Middle frontal gyrus (tissue), 1 donor: Measurements from ENCODE around the gene ABCA7.
"Not testable (repeated sequence)": the region's sequence is repeated elsewhere in the genome, so short reads cannot be mapped to it uniquely, and the experiment has no call there.

Experiments used
- DNase-seq: peaks from one replicate; pipeline ENCODE4 v3.0.0-alpha.2; 2015; ENCODE audit warnings: low spot score; ENCODE audit errors: extremely low spot score

The ABCA7 gene

DNA sequence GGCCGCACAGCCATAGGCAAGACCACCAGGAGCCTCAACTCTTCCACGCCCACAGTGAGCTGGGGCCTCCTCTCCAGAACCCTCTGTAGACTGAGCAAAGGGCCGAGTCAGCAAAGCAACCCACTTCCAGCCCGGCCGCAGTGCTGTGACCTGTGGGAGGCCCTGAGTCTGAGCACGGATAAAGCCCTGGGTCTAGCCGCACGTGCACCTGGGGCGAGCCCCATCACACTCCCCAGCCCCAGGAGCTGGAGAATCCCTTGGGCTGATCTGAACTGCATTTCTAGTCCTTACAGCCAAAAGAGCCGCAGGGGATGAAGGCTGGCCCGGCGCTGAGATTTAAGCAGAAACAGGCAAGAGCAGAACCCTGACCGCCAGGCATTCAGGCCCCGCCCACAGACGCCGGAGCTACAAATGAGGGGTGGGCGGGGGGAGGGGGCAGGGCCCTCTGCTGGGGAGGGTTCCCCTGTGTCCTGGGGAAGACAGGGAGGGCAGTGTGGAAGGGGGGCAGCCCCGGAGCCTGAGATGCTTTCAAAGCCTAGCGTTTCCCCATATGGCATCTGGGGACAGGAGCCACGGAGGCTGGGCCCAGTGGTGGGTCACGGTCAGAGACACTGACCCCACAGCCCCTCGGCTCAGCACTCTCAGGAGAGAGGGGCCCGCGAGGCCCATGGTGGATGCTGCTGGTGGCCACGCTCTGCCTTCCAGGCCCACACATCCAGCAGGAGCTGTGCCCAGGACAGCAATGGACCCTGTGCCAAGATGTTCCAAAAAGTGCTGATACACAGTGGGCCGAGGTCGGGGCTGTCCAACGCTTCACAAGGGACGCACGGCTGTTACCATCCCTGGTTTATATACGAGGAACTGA, 23.9 kb upstream of the ABCA7 start:
- DNase-seq, result no peak

DNA sequence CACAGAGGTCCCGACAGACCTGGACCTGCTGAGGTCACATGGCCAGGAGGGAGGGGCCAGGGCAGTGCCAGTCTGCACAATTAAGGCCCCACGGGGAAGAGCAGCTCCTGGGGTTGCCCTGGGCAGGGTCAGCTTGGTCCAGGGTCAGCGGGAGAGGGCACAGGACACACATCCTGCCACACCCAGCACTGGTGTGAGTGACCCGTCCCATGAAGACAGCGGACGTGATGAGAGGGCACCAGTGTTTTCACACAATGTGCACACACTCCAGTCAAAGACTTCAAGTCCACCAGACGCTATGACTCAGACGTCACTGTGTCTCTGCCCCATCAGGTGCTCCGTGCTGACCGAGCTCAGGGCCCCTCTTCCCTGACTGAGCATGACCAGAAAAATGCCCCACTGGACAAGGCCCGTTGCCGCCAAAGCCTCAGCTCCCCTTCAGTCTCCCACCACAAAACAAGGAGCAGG, 23.2 kb upstream of the ABCA7 start:
- no peak for DNase-seq

DNA sequence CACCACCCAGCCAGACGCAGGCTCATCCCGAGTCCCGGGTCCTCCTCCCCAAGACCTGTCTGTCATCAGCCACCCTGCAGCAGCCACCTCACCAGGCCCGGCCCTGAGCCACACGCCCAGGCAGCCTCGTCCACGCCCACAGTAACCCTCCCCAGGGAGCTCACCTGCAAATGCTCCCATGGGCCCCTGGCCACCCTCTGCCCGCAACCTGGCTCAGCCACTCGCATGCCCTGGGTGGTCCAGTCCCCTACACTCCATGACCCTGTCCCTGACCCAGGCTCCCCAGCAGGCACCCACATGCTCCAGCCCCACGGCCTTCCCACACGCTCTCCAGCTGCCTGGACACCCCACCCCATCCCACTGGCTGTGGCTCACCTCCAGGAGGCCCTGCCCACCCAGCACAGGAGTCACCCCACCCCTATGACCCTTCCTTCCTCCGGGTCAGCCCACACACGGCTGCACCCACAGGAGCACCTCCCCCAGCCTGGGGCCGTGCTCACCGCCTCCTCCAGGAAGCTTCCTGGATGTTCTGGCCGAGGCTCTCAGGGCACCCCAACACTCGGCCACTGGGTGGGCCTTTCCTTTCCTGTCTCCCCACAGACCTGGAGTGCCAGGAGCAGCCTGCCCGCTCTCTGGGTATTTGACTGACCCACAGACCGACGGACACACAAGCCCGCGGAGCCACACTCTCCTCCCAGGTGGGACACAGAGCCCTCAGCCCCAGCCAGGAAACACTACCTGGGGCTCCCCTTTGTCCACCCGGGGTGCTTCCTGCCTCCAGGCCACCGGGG, 22.6 kb upstream of the ABCA7 start:
- no peak for DNase-seq

DNA sequence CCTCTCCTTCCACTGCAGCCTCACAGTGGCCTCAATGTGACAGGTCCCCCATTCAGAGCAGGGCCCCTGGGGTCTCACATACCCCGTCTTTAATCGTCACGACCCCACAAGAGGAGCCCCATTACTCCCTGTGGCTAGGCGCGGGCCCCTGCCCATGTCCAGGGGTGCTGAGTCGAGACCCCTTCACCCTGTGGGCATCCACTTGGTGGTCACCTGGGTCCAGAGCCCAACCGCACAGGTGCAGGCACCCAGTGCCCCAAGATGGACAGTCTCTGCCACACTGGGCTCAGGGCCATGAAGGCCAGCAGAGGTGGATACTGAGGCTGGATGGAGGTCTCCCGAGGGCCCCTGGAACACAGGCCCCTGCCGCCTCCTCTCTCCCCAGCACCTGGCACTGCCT, 22.0 kb upstream of the ABCA7 start:
- DNase-seq, result no peak

DNA sequence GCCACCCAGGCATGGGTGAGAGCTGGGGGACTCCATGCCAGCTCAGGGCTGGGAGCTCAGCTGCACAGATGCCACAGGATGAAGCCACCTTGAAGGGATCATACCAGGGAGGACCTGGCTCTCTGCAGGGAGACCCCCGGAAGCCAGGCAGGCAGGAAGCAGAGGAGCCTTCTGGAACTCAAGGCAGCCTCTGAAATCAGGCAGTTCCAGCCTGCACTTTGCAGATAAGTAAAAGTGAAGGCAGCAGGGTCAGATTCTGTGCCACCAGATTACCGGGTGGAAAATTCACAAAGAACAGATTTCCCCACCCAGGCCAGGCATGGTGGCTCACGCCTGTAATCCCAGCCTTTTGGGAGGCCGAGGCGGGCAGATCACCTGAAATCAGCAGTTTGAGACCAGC, 21.5 kb upstream of the ABCA7 start:
- DNase-seq, result no peak

DNA sequence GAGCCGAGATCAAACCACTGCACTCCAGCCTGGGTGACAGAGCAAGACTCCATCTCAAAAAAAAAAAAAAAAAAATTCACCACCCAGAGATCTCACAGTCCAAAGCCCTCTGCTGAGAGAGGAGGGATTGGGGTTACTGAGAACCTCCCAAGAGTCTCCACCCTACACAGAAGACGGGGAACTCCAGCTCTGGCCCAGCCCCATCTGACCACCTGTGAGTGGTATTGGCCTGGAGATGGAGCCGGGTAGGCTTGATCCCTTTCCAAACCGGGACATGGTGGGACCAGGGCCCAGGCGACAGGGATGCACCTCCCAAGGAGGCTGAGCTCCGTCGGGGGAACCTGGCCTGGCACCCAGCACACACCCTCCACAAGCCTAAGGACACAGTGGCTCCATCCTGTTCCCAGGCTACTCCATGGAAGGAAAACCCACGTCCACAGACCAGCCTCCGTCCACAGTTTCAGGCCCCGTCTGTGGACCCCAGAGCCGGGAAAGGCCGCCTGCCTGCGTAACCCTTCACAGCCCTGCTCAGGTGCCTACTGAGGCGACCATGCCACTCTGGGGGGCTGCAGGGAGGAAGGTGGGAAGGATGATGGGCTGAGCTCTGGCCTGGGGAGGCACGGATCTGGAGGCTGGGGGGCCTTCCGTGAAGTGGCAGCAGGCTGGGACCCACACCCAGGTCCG, 20.8 kb upstream of the ABCA7 start:
- no peak for DNase-seq

DNA sequence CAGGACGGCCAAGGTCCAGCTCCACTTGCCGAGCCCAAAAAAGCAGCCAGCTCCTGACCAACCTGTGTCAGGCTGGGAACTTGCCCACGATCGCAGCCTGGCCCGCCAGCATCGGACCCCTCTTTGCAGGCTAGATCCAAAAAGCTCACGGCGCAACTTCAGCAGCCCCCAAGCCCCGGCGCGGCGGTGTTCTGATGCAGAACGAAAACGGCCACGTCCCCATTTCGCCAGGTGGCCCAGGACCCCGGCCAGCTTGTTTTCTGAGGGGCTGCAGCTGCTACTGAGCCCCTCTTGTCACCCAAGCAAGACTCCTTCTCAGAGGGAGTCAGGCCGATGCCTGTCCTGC, 20.3 kb upstream of the ABCA7 start:
- DNase-seq, result no peak

DNA sequence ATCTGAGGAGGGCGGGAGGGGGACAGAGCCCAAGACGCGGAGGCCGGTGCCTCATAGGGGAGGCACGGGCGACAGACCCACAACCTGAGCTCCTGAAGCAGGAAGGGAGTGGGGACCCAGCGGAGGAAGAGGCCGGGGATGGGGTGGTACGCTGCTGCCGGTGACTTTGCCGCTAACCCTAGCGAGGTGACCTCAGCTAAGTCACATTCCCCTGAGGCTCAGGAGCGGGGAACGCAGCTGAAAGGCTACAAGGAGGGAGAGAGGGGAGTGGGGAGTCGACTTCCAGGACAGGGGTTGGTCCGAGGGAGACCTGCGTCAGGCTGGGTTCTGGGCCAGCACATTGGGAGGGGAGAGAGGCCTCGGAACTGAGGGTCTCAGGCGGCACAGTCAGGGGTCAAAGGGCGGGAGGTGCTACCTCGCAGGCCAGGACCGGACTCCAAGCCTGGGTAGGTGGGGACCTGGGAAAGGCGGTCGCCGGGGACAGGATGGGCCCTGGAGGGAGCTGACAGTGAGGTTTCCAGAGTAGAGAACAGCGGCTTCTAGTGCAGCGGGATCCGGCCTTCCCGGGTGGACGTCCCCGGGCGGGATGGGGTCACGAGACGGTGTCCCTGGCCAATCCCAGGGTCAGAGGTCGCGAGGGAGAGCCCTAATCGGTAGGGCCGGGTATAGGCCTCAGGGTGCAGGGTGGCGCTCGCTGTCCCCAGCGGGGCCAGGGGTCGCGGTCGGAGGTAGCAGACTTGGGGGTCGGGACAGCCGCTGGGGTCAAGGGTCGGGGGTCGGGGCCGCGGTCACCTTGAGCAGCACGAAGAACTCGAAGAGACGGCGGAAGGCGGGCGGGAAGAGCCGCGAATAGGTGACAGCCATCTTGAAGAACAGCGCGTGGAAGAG, 19.7 kb upstream of the ABCA7 start:
- DNase-seq, result no peak

DNA sequence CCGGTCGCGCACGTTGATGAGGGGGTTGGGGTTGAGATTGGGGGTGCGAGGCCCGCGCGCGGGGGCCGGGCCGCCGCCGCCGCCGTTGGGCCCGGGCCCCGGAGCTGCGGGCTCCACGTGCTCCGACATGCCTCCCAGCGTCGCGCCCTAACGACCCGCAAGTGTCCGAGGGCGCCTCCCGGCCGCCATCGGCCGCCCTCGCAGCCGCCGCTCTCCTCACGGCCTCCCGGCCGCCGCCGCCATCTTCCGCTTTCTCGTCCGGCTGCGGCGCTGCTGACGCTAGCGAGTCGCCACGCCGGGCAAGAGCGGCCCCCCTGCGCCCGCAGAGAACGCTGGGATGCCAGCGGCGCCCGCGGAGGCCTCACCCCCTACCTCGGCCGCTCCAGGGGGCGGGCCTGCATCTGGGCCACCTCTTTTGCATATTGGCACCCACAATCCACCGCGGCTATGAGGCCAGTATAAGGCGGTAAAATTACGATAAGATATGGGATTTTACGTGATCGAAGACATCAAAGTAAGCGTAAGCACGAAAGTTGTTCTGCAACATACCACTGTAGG, 19.0 kb upstream of the ABCA7 start, which contains the start of gene TMEM259:
Gene TMEM259, minus strand, starts transcription at position 256 of the 558 bp plus-strand sequence. Its CDS starts 127 bp downstream, at position 129.
- DNase-seq, result peak; percentile 91

DNA sequence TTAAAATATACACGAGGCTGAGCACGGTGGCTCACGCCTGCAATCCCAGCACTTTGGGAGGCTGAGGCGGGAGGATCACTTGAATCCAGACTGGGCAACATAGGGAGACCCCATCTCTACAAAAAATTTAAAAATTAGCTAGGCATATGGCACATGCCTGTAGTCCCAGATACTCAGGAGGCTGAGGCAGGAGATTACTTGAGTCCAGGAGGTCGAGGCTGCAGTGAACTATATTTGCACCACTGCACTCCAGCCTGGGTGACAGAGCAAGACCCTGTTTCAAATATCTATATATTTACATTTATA, 16.1 kb upstream of the ABCA7 start:
- DNase-seq, result not testable (repeated sequence)

DNA sequence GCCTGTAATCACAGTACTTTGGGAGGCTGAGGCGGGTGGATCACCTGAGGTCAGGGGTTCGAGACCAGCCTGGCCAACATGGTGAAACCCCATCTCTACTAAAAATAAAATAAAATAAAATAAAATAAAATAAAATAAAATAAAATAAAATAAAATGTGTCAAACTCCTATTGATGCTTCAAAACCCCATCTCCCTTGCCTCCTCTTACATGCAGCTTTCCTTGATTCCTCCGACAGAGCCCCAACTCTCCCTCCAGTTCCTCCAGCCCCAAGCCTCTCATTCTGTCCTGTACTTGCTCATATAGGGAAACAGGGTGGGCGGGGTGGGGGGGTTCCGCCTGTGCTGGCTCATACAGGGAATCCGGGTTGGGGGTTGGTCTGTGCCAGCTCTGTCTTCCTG, 14.8 kb upstream of the ABCA7 start:
- DNase-seq, result not testable (repeated sequence)

DNA sequence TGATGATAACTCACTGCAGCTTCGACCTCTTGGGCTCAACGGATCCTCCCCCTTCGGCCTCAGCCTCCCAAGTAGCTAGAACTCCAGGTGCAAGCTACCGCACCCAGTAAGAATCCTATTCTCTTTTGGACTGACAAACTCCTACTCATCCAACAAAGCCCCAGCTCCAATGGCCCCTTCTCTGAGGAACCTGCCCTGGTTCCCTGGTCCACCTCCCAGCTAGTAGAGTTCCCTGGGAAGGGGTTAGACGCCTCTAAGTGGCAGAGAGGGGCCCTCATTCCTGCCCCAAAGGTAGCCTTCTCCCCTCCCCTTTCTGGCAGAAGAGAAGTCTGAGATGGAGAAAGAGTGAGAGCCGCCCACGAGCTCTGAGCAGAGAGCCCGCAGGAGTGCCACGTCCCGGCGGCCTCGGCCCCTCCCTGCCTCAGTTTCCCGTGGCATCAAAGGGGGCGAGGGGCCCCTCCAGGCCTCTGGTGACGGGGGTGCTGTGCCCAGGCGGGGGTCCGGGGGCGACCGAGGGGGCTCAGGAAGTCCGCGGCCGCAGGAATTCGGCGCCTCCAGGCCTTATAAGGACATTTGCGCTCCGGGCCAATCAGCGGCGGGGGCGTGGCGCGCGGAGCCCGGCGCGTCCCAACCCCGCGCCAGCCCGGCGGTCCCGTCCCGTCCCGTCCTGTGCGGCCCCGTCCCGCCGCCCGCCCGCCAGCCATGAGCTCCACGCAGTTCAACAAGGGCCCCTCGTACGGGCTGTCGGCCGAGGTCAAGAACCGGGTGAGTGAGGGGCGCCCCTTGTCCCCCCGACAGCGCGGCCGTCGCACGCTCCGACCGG, 13.7 kb upstream of the ABCA7 start, which contains the start of gene CNN2:
Gene CNN2, plus strand, starts transcription at position 649 of the 823 bp plus-strand sequence. Its CDS starts 54 bp downstream, at position 703.
- DNase-seq, result no peak

DNA sequence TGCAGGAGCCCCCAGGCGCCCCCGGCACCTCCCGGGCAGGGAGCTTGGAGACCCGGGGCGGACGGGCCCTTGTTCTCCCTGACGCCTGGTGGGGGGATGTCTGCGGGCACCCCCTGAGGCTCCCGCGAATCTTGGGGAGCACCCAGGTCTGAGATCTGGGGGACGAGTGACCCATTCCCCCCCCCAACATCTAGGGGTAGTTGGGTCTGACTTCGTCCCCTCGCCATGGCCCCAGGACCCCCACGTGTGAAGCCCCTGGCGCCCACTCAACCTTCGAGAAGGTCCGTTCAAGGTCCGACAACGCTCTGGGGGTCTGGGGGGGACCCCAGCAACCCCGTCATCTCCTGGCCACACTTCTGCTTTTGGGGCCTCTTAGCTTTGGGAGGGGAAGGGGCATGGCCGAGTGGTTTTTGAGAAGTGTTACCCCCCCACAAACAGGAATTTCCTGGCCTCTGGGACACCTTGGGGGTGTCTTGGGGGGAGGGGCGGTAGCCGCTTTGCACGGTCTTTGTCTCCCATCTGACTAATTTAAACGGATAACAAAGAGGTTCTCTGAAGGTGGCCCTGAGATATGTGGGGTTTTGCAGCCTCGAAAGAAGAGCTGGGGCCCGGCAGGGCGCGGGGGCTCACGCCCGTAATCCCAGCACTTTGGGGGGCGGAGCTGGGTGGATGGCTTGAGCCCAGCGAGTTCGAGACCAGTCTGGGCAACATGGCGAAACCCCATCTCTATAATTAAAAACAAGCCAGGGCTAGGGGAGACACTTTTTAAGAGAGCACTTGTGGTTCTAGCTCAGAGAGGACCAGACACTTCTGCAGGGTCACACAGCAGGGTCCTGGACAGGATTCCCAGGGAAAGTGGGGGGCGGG, 12.9 kb upstream of the ABCA7 start:
- no peak for DNase-seq

DNA sequence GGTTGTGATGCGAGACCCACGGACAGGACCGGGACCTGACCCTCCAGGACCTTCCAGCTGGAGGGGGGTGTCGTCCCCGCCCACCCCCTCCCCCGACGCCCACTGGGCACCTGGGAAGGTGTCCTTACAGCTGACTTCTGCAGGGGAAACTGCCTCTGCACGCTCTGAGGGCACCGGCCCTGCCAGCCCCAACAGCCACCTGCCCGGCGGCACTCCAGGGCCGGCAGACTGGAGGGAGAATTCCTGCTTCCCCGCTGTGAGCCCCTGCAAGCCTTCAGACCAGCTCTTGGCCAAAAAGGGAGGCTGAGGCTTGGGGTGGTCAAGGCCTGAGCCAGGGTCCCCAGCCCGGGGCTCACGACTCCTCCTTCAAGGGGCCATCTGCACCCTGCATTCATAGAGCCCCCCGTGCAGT, 12.3 kb upstream of the ABCA7 start:
- no peak for DNase-seq

DNA sequence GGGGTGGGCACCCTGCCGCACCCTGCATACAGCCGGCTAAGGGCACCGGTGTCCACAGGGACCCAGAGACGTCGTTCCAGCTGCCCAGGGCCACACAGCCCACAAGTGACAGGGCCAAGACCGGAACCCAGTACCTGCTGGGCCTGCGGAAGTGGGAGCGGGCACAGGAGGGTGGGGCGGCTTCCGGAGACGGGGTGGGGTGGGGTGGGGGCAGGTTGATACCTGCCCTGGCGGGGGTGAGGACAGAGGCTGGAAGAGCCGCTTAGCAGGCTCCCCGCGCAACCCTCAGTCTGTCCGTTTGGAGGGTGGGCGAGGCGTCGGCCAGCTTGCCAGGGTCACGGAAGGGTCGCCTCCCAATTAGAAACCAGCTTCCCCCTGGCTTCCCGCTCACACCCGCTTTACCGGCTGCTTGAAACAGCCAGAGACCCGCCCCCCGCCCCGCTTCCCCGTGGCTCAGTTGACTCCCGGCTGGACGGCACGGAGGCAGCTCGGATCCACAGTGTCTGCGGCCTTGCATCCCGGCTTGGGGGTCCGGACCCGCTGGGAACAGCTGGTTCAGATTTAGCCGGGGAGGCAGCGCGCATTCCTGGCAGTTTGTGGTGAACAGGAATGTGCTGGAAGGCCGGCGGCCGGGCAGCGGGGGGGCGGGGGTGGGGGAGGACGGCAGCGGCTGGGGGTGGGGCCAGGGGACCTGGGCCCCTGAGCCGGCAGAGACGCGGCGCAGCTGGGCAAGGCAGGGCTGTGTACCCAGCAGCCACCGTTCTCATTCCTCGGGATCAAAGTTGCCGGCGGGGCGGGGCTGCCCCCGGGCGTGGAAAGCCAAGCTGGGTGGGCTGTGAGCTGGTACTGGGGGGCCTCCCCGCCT, 11.6 kb upstream of the ABCA7 start:
- DNase-seq, result no peak

DNA sequence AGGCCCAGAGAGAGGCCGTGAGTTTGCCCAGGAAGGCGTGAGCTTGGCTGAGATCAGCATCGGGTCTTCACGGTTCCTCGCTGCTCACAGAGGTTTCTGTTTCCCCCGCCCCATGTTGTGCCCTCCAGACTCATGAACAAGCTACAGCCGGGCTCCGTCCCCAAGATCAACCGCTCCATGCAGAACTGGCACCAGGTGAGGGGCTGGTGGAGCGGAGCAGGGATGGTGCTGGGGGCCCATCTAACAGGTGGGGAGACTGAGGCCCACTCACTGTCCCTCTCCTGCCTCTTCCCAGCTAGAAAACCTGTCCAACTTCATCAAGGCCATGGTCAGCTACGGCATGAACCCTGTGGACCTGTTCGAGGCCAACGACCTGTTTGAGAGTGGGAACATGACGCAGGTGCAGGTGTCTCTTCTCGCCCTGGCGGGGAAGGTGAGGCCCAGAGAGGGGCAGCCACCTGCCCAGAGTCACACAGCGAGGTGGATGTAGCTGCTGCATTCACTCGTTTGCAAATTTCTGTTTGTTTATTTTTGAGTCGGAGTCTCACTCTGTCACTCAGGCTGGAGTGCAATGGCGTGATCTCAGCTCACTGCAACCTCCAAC, 7.5 kb upstream of the ABCA7 start:
- DNase-seq, result no peak

DNA sequence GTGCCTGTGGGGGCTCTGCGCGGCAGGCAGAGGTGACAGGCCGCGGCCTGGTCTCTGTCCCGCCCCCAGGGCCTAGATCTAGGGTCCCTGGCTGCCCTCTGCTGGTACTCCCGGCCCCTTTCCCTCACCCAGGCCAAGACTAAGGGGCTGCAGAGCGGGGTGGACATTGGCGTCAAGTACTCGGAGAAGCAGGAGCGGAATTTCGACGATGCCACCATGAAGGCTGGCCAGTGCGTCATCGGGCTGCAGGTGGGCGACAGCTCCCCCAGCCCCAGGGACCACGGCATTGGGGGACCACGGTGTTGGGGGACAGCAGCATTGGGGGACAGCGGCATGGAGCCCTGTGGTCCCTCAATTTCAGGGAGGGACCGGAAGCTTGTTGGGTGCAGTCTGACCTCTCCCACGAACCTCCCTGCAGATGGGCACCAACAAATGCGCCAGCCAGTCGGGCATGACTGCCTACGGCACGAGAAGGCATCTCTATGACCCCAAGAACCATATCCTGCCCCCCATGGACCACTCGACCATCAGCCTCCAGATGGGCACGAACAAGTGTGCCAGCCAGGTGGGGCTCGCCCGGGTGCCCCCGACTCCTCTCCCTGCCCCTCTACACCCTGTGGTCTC, 3.8 kb upstream of the ABCA7 start:
- no peak for DNase-seq
